ENCODE data around the gene ABI1.

DNA sequence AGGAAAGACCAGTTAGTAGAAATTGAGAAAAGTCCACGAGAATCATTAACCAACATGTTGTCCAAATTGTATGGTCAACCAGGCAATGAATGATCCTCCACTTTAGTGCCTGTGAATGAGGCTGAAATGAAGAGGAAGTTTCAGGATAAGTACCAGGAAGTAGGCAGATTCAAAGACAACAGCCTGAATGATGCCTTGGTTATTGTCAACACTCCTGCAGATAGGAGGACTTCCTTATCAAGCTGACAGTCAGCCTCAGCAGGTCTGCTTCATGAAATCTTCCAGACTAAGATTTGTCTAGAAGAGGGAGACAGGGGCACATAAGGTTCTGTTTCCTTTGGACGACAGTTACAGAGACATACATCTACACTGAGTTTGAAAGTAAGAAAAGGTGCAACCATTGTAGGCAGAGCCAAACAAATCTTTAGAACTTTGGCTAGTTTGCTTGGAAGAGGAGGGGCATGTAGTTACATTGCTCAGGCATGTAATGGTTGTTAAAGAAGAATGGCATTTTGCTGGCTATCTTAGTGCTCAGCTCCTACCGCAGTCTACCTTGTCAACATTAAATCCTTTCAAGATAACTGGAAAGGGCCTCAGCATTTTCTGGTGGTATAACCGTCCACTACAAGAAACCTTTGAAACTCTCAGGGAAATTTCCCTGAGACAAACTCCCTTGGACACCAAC is 81.4 kb downstream of the ABI1 start:
- TF ChIP-seq, protein P1, sequence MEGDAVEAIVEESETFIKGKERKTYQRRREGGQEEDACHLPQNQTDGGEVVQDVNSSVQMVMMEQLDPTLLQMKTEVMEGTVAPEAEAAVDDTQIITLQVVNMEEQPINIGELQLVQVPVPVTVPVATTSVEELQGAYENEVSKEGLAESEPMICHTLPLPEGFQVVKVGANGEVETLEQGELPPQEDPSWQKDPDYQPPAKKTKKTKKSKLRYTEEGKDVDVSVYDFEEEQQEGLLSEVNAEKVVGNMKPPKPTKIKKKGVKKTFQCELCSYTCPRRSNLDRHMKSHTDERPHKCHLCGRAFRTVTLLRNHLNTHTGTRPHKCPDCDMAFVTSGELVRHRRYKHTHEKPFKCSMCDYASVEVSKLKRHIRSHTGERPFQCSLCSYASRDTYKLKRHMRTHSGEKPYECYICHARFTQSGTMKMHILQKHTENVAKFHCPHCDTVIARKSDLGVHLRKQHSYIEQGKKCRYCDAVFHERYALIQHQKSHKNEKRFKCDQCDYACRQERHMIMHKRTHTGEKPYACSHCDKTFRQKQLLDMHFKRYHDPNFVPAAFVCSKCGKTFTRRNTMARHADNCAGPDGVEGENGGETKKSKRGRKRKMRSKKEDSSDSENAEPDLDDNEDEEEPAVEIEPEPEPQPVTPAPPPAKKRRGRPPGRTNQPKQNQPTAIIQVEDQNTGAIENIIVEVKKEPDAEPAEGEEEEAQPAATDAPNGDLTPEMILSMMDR (IDR thresholded peaks at IDR 0.05) = no peak
- no peak for TF ChIP-seq POLR2A (IDR thresholded peaks at IDR 0.05)
